GM21723 (cell line): Measurements from ENCODE around the gene RPS8.
"Not testable (repeated sequence)": the region's sequence is repeated elsewhere in the genome, so short reads cannot be mapped to it uniquely, and the experiment has no call there.

Experiments used
- ATAC-seq: cut with Tn5 transposase; IDR thresholded peaks from one replicate; pipeline ENCODE4 v1.9.1; 2021; ENCODE audit warnings: mild to moderate bottlenecking, moderate library complexity; ENCODE audit not compliant: unreplicated experiment

The RPS8 gene

GRCh38 chr1:44775078-44775929 lies at the start of gene RPS8:
RPS8 (plus strand) TSS chr1:44775540; CDS start chr1:44775597, 57 bp downstream.
- ATAC-seq = peak; percentile 73

- peak; percentile 64 for ATAC-seq
Measured at GRCh38 chr1:44730741-44731512, 44.4 kb upstream of the RPS8 start, which contains the start of gene RNU5D-1. RNU5D-1 (minus strand) TSS chr1:44731170.

DNA sequence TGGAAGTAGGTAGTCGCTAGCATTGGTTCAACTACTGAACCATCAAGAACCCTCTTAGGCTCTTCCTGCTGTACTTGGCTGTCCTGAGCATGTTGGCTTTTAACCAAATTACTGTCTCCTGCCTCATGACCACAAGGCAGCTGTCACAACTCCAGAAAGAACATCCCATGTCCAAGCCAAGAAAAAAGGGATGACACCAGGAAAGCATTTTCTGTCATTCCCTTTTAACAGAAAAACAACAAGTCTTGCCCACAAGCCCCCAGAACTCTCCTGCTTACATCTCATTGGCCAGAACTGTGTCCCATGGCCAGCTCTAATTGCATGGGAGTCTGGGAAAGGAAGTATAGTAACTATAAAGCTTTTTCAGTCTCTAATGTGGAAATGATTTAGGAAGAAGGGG lies 42.0 kb upstream of the RPS8 start:
- no peak for ATAC-seq

DNA sequence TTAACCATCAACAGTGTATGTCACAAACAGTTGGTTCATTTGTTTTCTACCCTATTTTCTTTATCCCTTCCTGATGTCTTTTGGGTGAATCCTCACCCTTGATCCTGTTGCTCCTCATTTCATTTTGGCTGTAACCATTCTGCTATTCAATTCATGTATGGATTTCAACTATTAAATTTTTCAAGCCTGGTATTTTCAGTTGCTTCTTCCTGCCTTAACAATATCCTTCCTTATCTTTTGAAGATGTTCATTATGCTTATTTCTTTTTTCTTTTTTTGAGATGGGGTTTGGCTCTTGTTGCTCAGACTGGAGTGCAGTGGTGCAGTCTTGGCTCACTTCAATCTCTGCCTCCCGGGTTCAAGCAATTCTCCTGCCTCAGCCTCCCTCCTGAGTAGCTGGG lies 41.6 kb upstream of the RPS8 start:
- ATAC-seq = no peak

DNA sequence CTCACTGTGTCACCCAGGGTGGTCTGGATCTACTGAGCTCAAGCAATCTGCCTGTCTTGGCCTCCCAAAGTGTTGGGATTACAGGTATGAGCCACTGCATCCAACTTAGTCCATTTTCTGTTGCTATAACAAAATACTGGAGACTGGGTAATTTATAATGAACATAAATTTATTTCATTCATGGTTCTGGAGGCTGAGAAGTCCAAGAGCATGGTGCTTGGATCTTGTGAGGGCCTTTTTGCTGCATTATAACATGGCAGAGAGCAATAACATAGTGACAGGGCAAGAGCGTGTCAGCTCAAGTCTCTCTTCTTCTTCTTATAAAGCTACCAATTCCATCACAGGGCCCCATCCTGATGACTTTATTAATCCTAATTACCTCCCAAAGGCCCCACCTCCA lies 39.3 kb upstream of the RPS8 start:
- no peak for ATAC-seq

- ATAC-seq = not testable (repeated sequence)
Measured at GRCh38 chr1:44738953-44739306, 36.4 kb upstream of the RPS8 start.

DNA sequence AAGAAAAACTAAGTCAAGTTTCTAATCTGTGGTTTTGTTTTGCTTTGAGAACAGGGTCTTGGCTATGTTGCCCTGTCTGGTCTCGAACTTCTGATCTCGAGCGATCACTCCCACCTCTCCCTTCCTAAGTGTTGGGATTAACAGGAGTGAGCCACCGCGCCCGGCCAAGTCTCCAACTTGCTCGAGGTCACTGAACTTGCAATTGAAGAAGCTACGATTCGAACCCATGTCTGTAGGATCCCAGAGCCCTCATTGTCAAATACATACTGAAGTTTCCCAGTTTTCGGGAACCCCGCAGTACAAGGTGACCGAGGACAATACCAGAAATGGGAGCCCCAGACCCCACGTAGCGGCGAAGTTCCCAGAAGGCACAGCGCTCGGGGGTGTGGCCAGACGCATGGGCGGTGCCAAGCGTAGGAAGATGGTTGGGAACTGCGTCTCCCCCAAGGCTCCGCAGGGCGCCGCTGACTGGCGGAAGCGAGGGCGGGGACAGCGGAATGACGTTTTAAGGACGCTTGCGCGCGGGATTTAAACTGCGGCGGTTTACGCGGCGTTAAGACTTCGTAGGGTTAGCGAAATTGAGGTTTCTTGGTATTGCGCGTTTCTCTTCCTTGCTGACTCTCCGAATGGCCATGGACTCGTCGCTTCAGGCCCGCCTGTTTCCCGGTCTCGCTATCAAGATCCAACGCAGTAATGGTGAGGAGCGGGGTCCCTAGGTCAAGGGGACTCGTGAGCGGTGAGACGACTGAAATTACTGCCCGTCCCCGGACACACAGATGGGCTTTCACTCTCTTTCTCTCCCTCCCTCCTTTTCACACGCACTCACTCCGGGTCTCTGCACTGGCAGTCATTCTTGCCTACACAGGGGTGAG lies 35.8 kb upstream of the RPS8 start, which contains the start of gene KIF2C:
Gene KIF2C (plus strand): TSS at position 531 of the 872 bp plus-strand sequence. CDS start 96 bp downstream, at position 627.
- peak; percentile 98 for ATAC-seq

DNA sequence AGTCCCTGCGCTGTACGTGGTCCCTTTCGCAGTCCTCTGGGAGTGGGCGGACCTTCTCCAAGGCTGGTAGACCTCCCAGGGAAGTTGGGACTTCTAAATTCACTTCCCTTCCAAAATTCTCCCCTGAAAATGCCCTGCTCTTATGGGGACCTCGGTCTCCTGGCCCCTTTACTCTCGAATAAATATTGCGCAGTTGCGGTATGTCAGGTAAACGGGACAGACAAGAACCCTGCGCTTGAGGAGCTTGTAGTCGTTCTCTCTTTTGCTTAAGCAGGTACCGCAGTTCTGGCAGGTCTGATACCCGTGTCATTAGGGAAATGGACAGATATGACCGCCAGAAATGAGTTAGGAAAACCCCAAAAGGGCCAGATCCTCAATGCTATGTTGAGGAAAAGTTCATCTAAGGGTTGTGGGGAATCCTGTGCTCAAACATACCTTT lies 35.1 kb upstream of the RPS8 start:
- ATAC-seq = peak; percentile 2

GRCh38 chr1:44743211-44743610 lies 32.1 kb upstream of the RPS8 start:
- no peak for ATAC-seq

GRCh38 chr1:44747878-44748277 lies 27.5 kb upstream of the RPS8 start:
- ATAC-seq = no peak

DNA sequence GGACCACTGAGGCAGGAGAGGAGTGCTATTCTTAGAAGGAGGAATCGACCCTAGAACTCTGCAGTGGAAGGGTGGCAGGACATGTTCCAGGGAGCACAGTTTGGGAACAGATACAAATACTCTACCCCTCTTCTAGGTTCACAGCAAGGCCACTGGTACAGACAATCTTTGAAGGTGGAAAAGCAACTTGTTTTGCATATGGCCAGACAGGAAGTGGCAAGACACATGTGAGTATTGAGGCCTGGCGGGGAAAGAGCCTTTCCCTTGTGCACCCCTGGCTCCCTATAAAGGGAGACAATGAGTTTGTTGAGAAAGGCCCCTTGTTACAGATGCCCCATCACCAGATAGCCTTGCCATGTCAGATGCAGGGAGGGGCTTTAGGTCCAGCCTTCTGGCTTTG lies 17.9 kb upstream of the RPS8 start:
- no peak for ATAC-seq

DNA sequence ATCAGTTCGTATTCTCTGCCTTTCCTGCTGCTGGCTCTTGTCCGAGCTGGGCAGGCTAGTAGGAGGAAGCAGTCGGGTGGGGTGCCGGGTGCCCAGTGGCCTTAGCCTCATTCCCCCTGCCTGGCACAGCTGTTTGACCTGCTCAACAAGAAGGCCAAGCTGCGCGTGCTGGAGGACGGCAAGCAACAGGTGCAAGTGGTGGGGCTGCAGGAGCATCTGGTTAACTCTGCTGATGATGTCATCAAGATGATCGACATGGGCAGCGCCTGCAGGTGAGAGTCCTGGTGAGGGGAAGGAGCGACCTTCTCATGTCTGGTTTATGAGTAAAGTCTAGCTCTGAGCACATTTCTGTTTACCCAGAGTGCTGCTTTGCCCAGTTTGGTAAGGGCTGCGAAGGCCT lies 16.3 kb upstream of the RPS8 start:
- no peak for ATAC-seq

DNA sequence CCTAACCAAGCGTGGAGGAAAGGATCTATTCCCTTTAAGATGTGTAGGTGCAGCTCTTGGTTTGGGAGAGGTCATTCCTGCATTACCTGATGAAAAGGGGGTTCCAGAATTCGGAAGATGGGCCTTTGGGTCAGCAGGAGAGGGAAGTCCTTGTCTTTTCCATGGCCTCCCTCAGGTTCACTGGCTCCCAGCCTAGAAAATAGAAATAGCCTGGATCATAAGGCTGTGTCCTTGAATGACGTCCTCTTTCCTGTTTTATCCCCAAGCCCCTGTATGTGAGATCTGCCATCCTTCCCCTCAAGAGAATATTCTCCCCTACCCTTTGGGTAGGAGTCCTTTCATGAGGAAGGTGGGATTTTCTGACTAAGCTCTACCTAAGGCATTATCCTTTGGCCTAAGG lies 14.5 kb upstream of the RPS8 start:
- no peak for ATAC-seq

GRCh38 chr1:44766421-44766820 lies 8.9 kb upstream of the RPS8 start:
- ATAC-seq = not testable (repeated sequence)

- ATAC-seq = peak; percentile 21
Measured at GRCh38 chr1:44775930-44776729, 790 bp downstream of the RPS8 start.

GRCh38 chr1:44776730-44777068 lies 1.4 kb downstream of the RPS8 start:
- ATAC-seq = no peak

GRCh38 chr1:44777547-44777946 lies 2.2 kb downstream of the RPS8 start:
- no peak for ATAC-seq

GRCh38 chr1:44777969-44778635 lies 2.8 kb downstream of the RPS8 start:
- no peak for ATAC-seq

DNA sequence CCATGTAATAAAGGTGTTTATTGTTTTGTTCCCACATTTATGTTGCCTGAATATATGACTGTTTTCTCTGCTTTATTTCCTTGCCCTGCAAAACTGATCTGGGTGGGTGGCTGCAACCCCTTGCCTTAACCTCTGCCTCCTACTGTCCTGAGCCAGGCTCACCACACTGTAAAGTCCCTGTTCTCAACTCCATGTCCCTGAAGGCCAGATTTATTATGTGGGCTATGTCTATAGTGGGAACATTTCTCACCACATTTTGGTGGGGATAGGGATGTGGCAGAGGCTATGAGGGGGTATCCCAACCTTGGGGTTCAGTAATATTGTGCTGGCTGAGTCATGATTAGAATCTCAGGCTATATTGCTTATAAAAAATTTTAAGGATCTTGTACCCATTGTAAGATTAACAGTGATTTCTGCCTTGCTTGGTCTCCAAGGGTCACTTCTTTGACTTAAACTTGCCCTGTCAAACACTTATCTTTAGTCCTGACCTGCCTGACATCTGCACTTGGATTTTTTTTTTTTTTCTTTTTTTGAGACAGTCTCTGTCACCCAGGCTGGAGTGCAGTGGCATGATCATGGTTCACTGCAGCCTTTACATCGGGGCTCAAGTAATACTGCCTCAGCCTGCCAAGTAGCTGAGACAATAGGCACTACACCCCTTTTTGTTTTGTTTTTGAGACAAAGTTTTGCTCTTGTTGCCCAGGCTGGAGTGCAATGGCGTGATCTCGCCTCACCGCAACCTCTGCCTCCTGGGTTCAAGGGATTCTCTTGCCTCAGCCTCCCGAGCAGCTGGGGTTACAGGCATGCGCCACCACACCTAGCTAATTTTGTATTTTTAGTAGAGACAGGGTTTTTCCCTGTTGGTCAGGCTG lies 3.6 kb downstream of the RPS8 start:
- ATAC-seq = no peak
